Daoy (cell line): Measurements from ENCODE around the gene ABHD6. TPM values are rescaled to one million over a fixed set of nuclear protein-coding genes. Genes with fewer than 3 reads are reported as not detected.
"Not testable (repeated sequence)": the region's sequence is repeated elsewhere in the genome, so short reads cannot be mapped to it uniquely, and the experiment has no call there.

ENCODE experiments used
- DNase-seq: peaks from one replicate; pipeline ENCODE4 v3.0.0-alpha.2; 2015; ENCODE audit warnings: low read depth
- total RNA-seq: library from RNA; depleted of rRNA; stranded (reverse); fragments of >200 nt; shearing (Covaris generic); gene quantifications from 2 replicates; pipeline ENCODE4 v1.2.3, GENCODE V29; 2014

Gene ABHD6
- total RNA-seq, 1 experiment from 2014 or later: 6.2 TPM

DNA sequence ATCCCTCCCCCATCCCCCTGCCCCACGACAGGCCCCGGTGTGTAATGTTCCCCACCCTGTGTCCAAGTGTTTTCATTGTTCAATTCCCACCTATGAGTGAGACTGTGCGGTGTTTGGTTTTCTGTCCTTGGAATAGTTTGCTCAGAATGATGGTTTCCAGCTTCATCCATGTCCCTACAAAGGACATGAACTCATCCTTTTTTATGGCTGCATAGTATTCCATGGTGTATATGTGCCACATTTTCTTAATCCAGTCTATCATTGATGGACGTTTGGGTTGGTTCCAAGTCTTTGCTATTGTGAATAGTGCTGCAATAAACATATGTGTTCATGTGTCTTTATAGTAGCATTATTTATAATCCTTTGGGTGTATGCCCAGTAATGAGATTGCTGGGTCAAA lies 5.3 kb downstream of the ABHD6 start:
- DNase-seq: not testable (repeated sequence)

GRCh38 chr3:58243976-58244585 lies 6.5 kb downstream of the ABHD6 start:
- no peak for DNase-seq

- no peak for DNase-seq
Observed at GRCh38 chr3:58246148-58247047, 8.8 kb downstream of the ABHD6 start.

DNA sequence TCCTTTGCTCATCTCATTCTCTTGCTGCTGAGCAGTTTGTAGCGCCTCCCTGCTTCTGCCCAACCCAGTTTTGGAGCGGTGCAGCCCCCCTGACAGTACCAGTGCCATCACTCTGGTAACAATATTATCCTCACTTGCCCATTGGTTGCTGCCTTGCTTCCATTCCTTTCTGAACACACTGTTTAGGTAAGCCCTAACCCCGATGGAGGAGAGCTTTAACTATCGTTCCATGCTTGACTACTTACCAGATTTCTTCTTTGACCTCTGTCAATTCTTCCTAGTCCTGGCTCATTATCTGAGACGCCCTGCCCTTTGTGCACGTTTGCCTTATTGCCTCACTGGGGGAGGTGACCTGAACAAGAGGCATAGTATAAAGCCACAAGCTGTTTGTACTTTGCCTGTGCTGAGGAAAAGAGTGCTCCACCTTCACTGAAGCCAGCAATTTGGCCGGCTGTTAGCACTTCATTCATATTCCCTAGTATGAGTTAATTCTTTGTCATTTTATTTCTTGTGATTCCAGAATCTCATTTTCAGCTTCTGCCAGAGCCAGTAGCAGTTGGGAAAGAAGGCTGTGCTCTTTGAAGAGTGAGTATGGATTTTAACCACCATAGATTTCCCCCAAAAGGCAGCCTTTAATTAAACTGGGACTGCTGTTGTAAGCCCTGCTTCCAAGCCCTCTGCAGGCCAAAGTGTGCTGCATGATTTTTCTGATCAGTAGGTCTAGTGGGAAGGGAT lies 11.9 kb downstream of the ABHD6 start:
- no peak for DNase-seq

DNA sequence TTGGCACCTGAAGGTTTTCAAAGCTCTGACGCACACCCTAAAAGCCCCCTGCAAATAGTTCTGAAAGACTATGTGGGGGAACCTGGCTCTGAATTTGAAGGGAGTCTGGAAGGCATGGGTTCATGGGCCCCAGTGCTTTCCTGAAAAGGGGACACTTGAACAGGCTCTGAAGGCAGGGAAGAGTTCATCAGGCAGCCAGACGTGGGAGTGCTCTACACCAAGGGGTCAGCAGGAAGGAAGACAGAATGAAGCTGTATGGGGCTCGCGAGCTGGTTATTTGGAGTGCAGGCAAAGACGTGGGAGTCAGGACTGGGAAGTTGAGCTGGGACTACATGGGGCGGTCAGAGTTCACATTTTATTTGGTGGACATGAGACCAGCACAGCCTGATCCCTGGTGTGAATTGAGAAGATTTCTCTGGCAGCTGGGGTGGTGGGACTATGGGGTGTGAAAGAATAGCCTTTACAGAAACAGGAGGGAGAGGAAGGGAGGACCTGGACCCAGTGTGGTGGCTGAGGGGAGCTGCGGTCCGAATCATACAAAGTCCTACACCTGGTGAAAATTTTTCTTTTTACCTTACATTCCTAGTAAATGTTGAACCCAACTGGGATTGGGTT lies 12.6 kb downstream of the ABHD6 start:
- no peak for DNase-seq

DNA sequence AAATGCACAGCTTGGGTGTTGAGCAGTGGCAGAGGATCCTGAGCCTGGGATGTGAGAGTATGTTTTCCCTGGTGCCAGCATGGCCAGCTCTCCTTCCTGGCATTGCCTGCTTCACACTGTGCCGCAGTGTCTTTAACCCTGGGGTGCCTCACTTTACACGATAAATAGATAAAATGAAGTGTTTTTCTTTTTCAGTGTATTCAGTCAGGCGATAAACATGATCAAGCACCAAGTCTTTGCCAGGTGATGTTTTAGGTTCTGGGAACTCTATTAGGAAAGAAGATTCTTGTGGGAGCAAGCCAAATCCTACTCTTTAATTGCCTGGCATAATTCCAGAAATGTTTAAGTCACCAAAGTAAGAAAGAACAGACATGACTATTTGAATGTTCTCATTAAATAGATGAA lies 14.0 kb downstream of the ABHD6 start:
- no peak for DNase-seq

- DNase-seq: no peak
Observed at GRCh38 chr3:58254144-58254543, 16.6 kb downstream of the ABHD6 start.

DNA sequence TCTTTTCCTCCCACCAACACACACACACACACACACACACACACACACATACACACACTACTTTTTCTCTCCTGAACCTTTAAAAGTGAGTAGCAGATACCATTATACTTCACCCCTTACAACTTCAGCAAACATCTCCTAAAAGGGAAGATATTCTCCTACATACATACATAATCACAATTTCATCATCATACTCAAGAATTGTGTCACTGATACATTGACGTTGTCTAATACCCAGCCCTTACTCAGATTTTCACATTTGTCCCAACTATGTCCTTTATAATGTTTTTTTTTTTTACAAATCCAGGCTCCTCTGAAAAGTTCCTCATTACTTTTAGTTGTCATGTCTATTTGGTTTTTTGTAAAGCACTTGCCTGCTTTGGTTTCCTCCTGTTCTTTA lies 18.5 kb downstream of the ABHD6 start:
- no peak for DNase-seq

DNA sequence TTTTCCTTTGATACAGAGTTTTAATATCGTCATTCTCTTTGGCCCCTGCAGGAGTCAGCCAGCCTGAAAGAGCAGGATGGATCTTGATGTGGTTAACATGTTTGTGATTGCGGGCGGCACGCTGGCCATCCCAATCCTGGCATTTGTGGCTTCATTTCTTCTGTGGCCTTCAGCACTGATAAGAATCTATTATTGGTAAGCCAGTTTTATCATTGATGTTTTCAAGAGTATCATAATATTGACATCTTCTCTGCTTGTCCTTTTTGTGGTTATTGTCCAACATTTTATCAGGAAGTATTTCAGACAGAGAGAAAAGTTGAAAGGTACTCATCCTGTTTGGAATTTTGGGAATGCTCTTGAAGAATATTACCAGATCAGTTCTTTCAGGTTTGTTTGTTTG lies 18.9 kb downstream of the ABHD6 start:
- DNase-seq: no peak

- no peak for DNase-seq
Observed at GRCh38 chr3:58258392-58259055, 20.9 kb downstream of the ABHD6 start.

DNA sequence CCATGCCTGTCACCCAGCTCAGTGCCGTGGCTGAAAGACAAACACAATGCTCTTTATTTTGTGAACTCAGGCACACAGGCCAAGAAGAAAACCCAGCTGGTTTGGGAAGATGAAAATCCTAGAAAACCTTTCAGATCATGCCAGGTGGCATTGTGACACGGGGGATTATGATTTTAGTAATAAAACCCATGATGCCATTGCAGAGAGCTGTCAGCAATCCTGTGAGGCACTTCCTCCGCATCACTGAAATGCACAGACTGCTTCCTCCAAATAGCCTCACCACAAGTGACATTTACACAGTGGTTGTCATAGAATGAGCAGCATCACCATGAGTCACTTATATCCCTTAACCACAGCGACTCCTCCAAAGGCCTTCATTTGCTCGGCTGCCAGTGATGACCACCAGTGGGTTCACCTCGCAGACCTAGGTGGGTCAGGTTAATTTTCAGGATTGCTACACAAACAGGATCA lies 22.7 kb downstream of the ABHD6 start:
- peak; percentile 75 for DNase-seq

DNA sequence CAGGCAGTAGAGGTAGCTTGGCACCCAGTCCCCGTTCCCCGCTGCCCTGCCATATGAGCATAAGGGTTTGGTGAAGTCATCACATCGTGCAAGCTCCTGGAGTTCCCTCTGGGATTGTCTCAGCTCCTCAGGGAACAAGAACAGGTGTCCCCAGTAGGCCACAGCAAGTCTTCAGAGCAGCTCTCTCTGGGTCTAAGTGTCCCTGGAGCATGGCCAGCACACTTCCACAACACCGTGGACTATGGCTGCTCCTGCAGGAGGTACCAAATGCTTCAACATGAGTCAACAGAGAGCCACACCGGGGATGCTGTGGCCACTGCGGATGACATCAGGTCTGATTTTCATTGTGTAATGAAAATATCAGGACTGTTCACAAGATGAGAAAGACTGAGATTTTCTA lies 23.1 kb downstream of the ABHD6 start:
- DNase-seq: peak; percentile 64

DNA sequence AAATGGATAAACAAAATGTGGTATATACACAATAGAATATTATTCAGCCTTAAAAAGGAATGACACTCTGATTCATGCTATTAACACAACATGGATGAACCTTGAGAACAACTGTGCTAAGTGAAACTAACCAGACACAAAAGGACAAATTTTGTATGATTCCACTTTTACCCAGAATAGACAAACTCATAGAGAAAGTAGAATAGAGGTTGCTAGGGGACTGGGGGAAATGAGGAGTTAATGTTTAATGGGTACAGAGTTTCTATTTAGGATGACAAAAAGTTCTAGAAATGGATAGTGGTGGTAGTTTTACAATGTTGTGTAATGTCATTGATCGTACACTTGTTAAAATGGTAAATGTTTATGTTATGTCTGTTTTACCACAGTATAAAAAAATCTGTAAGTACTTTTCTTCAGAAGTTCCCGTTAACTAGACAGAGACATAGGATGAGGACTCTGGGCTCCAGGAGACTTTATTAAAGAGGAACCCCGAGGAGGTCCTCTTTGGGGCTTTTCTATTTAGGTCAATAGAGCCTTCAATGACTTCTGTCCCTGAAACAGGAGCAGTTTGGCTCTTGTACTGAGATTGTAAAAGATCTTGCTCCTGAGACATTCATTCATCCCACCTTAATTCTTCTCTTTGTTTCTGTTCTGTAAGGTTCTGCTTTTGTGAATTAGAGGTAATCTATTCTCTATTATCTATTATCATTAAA lies 24.5 kb downstream of the ABHD6 start:
- DNase-seq: no peak

DNA sequence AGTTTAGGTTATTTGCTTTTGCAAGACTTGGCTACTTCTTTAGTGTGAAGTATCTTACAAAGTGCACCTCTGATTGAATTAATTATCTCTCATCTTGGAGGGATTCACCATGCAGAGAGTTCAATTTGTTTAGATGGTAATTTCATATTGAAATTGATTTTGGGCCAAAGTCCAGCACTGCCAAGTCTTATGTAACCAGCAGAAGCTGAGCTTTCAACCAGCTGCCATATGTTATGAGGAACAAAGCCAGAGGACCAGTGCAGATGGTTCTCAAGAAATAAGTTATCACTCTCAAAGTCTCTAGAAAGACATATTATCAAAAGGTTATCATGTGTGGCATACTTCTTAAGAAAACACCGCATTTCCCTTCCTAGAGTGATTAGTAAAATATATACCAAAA lies 29.0 kb downstream of the ABHD6 start:
- no peak for DNase-seq

DNA sequence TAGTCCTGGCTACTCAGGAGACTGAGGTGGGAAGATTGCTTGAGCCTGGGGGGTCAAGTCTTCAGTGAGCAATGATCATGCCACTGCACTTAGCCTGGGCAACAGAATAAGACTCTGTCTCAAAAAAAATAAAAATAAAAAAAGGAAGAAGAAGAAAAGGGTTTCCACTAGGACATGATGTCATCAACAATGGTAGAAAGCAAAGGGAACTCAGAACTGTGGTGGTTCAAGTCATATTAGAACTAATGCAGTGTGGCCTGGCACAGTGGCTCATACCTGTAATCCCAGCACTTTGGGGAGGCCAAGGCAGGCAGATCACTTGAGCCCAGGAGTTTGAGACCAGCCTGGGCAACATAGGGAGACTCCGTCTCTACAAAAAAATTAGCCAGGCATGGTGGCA lies 30.0 kb downstream of the ABHD6 start:
- DNase-seq: not testable (repeated sequence)

DNA sequence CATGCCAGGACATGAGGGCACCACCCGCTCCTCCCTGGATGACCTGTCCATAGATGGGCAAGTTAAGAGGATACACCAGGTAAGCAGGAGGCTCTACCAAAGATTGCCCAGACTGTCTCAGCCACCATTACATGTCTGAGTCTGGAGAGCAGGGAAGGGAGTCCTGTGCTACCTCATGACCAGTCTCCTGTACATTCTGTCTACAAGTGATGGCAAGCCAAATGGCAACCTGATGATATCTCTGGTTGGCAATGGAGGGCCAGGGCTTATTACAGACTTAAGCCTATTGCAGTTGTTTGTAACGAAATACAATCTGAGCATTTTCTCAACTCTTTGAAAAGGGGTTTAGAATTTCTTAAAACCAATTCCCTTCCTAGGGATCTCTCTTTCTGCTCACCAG lies 31.8 kb downstream of the ABHD6 start:
- no peak for DNase-seq

GRCh38 chr3:58270485-58270884 lies 32.9 kb downstream of the ABHD6 start:
- no peak for DNase-seq

GRCh38 chr3:58271901-58272501 lies 34.4 kb downstream of the ABHD6 start:
- DNase-seq: peak; percentile 65

GRCh38 chr3:58272891-58273290 lies 35.3 kb downstream of the ABHD6 start:
- DNase-seq: no peak

GRCh38 chr3:58273362-58273761 lies 35.8 kb downstream of the ABHD6 start:
- not testable (repeated sequence) for DNase-seq
